Upper lobe of right lung (tissue), 1 donor: ENCODE measurements around the gene SETMAR. TPM values are rescaled to one million over a fixed set of nuclear protein-coding genes. Genes with fewer than 3 reads are reported as not detected.

Experiments used
- ATAC-seq: fragments of 200-7000 bp; cut with Tn5 transposase; one replicate; pipeline ENCODE4 v1.9.1; 2020; ENCODE audit warnings: mild to moderate bottlenecking, moderate library complexity
- DNase-seq: peaks from one replicate; pipeline ENCODE4 v3.0.0-alpha.2; 2020
- H3K27ac ChIP-seq: fragments of 200-600 bp; one replicate; pipeline ENCODE4 v1.8.0; 2022
- H3K27me3 ChIP-seq: fragments of 200-600 bp; one replicate; pipeline ENCODE4 v1.8.0; 2022; ENCODE audit warnings: mild to moderate bottlenecking
- H3K36me3 ChIP-seq: fragments of 200-600 bp; one replicate; pipeline ENCODE4 v1.8.0; 2022
- H3K4me1 ChIP-seq: fragments of 200-600 bp; one replicate; pipeline ENCODE4 v1.8.0; 2022
- H3K4me3 ChIP-seq: fragments of 200-600 bp; one replicate; pipeline ENCODE4 v1.8.0; 2022; ENCODE audit warnings: mild to moderate bottlenecking
- H3K9me3 ChIP-seq: fragments of 200-600 bp; one replicate; pipeline ENCODE4 v1.8.0; 2022
- CTCF ChIP-seq: fragments of 200-600 bp; IDR thresholded peaks from one replicate; pipeline ENCODE4 v1.8.0; 2022; ENCODE audit warnings: antibody characterized with exemption
- intact Hi-C: fragments of 100-400 bp; cut with DNase I; formaldehyde crosslinking; loops from one replicate; pipeline ENCODE4 v1.11.0; 2022
- total RNA-seq: library from RNA; stranded (reverse); fragmentation: NEBNext Ultra II Directional; extraction: Animal tissue kit (Norgen Biotek cat#: 25700); gene quantifications from one replicate; pipeline ENCODE4 v1.2.1, GENCODE V29; 2021
- donor health status: DM: no; HTN: yes; CAD: no; lungs with severe emphysema.

SETMAR gene
- total RNA-seq, 1 donor from 2014 or later = 16.6 TPM

GRCh38 chr3:4355401-4356219 lies 52.4 kb downstream of the SETMAR start:
- no peak for TF ChIP-seq CTCF
- Histone ChIP-seq H3K4me3 (no peak overlapping the region), H3K27ac (no peak overlapping the region), H3K27me3 (no peaks in the 10 kb centered on the region), H3K36me3 (no peaks in the 10 kb centered on the region), H3K9me3 (no peaks in the 10 kb centered on the region), H3K4me1 (peaks cover 15% of the 10 kb centered on the region)
- intact Hi-C loops = loop anchor here (5.0 kb wide), 1 partner anchor 272 kb away; no protein-coding TSS in a partner anchor
- no peak for DNase-seq
- ATAC-seq = no peak

GRCh38 chr3:4356220-4356540 lies 53.0 kb downstream of the SETMAR start:
- intact Hi-C loops = loop anchor here (5.0 kb wide), 1 partner anchor 271 kb away; no protein-coding TSS in a partner anchor
- DNase-seq = no peak
- ATAC-seq = no peak
- no peaks in the 10 kb centered on the region for H3K27me3 ChIP-seq
- no peaks in the 10 kb centered on the region for H3K9me3 ChIP-seq
- no peak overlapping the region for H3K4me3 ChIP-seq
- no peak overlapping the region for H3K27ac ChIP-seq
- H3K36me3 ChIP-seq = peaks cover 3% of the 10 kb centered on the region
- H3K4me1 ChIP-seq = peaks cover 14% of the 10 kb centered on the region
- TF ChIP-seq CTCF = no peak

GRCh38 chr3:4356546-4357410 lies 53.6 kb downstream of the SETMAR start:
- Histone ChIP-seq H3K4me1 (peaks cover 10% of the 10 kb centered on the region), H3K4me3 (no peak overlapping the region), H3K36me3 (peaks cover 5% of the 10 kb centered on the region), H3K27ac (no peak overlapping the region), H3K27me3 (no peaks in the 10 kb centered on the region), H3K9me3 (no peaks in the 10 kb centered on the region)
- no peak for TF ChIP-seq CTCF
- DNase-seq (no peak), ATAC-seq (peak; percentile 23)
- intact Hi-C loops = loop anchor here (5.0 kb wide), 1 partner anchor 271 kb away; no protein-coding TSS in a partner anchor

GRCh38 chr3:4358273-4358672 lies 55.1 kb downstream of the SETMAR start:
- peaks cover 5% of the 10 kb centered on the region for H3K36me3 ChIP-seq
- no peaks in the 10 kb centered on the region for H3K9me3 ChIP-seq
- H3K4me1 ChIP-seq = peaks cover 10% of the 10 kb centered on the region
- TF ChIP-seq CTCF = no peak
- intact Hi-C loops = loop anchor here (5.0 kb wide), 1 partner anchor 269 kb away; no protein-coding TSS in a partner anchor
- H3K4me3 ChIP-seq = no peak overlapping the region
- DNase-seq (no peak), ATAC-seq (no peak)
- no peak overlapping the region for H3K27ac ChIP-seq
- no peaks in the 10 kb centered on the region for H3K27me3 ChIP-seq

- Histone ChIP-seq H3K9me3 (no peaks in the 10 kb centered on the region), H3K27me3 (no peaks in the 10 kb centered on the region), H3K4me1 (peaks cover 10% of the 10 kb centered on the region), H3K27ac (no peak overlapping the region), H3K4me3 (no peak overlapping the region), H3K36me3 (peaks cover 5% of the 10 kb centered on the region)
- no peak for ATAC-seq
- TF ChIP-seq CTCF = no peak
- intact Hi-C loops = loop anchor here (5.0 kb wide), 1 partner anchor 267 kb away; no protein-coding TSS in a partner anchor
- no peak for DNase-seq
These were observed 56.8 kb downstream of the SETMAR start for GRCh38 chr3:4359805-4360502.
